Loucy (cell line): ENCODE data around the gene PCED1B.

Experiments
- H2AFZ ChIP-seq: fragments of 200-600 bp; sonication (generic); 2 replicates; pipeline ENCODE4 v1.6.0; 2016; ENCODE audit warnings: antibody characterized with exemption, mild to moderate bottlenecking, low read length, moderate library complexity
- H3F3A ChIP-seq: fragments of 200-600 bp; 2 replicates; pipeline ENCODE4 v1.6.0; 2016; ENCODE audit warnings: antibody characterized with exemption, low read depth, mild to moderate bottlenecking
- H3K27me3 ChIP-seq: fragments of 200-600 bp; sonication (generic); 2 replicates; pipeline ENCODE4 v1.6.1; 2014; ENCODE audit warnings: low read length, mild to moderate bottlenecking; ENCODE audit not compliant: insufficient read depth, poor library complexity, severe bottlenecking
- H3K36me3 ChIP-seq: fragments of 200-600 bp; sonication (generic); 2 replicates; pipeline ENCODE4 v1.6.1; 2016; ENCODE audit warnings: low read length; ENCODE audit not compliant: insufficient read depth
- H3K4me1 ChIP-seq: fragments of 200-600 bp; sonication (generic); 2 replicates; pipeline ENCODE4 v1.5.1; 2014; ENCODE audit warnings: low read length, mild to moderate bottlenecking; ENCODE audit not compliant: insufficient read depth, poor library complexity, severe bottlenecking
- H3K4me2 ChIP-seq: fragments of 200-600 bp; sonication (generic); 2 replicates; pipeline ENCODE4 v1.6.0; 2014; ENCODE audit warnings: antibody characterized with exemption, low read length, low read depth, mild to moderate bottlenecking; ENCODE audit not compliant: poor library complexity, severe bottlenecking
- H3K4me3 ChIP-seq: fragments of 200-600 bp; sonication (generic); 2 replicates; pipeline ENCODE4 v1.5.1; 2014; ENCODE audit warnings: low read length, mild to moderate bottlenecking, mixed read lengths; ENCODE audit not compliant: poor library complexity, severe bottlenecking
- H3K79me2 ChIP-seq: fragments of 200-600 bp; sonication (generic); 2 replicates; pipeline ENCODE4 v1.6.1; 2014; ENCODE audit warnings: low read length; ENCODE audit not compliant: insufficient read depth
- H3K9ac ChIP-seq: fragments of 200-600 bp; sonication (generic); 2 replicates; pipeline ENCODE4 v1.6.0; 2014; ENCODE audit warnings: mild to moderate bottlenecking, low read depth, low read length, moderate library complexity; ENCODE audit not compliant: poor library complexity, severe bottlenecking
- H3K9me2 ChIP-seq: fragments of 200-600 bp; sonication (generic); replicated peaks from 2 replicates; pipeline ENCODE4 v1.6.1; 2016; ENCODE audit warnings: low read depth, low read length, mixed read lengths
- H3K9me3 ChIP-seq: fragments of 200-600 bp; sonication (generic); 2 replicates; pipeline ENCODE4 v1.6.1; 2014; ENCODE audit warnings: mild to moderate bottlenecking, antibody characterized with exemption, low read length, low read depth; ENCODE audit not compliant: insufficient read depth
- H4K20me1 ChIP-seq: fragments of 200-600 bp; sonication (generic); 2 replicates; pipeline ENCODE4 v1.6.0; 2014; ENCODE audit warnings: antibody characterized with exemption, low read length, mild to moderate bottlenecking; ENCODE audit not compliant: insufficient read depth, poor library complexity, severe bottlenecking
- EZH2phosphoT487 ChIP-seq: fragments of 200-600 bp; IDR thresholded peaks from 2 replicates; pipeline ENCODE4 v1.6.1; 2018; ENCODE audit warnings: antibody characterized with exemption, mild to moderate bottlenecking, moderate library complexity, borderline replicate concordance
- TF ChIP-seq, protein P1 (sequence below): fragments of 200-600 bp; sonication (generic); conservative IDR thresholded peaks from 2 replicates; pipeline ENCODE4 v1.5.1; 2014; ENCODE audit warnings: mild to moderate bottlenecking, antibody characterized with exemption, low read length

PCED1B gene

DNA sequence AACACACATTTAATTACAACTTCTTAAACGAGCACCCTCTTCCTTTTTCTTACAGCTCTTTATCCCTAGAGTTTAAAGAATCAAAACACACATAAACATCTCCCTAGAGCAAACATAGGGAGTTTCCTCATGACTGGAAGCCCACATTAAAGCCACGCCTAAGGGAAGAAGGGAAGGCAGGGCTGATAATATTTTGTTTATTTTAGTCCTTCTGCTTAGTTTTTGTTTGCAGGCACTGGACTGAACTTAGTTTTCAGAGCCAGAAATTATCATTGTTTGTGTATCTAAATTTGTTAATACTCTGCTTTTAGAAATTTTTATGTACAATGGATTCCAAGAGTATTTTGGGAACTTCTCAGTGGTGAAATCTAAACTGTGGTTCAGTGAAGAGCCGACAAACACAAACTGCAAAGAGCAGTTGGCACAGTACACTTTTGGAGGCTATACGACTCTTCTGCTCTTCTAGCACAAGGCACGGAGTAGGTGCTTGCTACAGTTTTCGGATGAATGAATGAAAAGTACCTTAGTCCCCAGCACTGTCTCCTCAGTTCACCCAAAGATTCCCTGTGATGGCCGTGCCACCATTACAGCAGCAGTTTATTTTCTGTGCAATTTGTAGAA, 18.0 kb downstream of the PCED1B start:
- no peaks in the 10 kb centered on the region for H3K79me2 ChIP-seq
- no peak overlapping the region for H3K4me3 ChIP-seq
- H3K4me2 ChIP-seq: no peak overlapping the region
- no peaks in the 10 kb centered on the region for H3K27me3 ChIP-seq
- no peak overlapping the region for H2AFZ ChIP-seq
- H3K4me1 ChIP-seq: peaks cover 7% of the 10 kb centered on the region
- no peaks in the 10 kb centered on the region for H3K36me3 ChIP-seq
- H3K9ac ChIP-seq: no peak overlapping the region
- TF ChIP-seq EZH2phosphoT487: no peak
- TF ChIP-seq, protein P1, sequence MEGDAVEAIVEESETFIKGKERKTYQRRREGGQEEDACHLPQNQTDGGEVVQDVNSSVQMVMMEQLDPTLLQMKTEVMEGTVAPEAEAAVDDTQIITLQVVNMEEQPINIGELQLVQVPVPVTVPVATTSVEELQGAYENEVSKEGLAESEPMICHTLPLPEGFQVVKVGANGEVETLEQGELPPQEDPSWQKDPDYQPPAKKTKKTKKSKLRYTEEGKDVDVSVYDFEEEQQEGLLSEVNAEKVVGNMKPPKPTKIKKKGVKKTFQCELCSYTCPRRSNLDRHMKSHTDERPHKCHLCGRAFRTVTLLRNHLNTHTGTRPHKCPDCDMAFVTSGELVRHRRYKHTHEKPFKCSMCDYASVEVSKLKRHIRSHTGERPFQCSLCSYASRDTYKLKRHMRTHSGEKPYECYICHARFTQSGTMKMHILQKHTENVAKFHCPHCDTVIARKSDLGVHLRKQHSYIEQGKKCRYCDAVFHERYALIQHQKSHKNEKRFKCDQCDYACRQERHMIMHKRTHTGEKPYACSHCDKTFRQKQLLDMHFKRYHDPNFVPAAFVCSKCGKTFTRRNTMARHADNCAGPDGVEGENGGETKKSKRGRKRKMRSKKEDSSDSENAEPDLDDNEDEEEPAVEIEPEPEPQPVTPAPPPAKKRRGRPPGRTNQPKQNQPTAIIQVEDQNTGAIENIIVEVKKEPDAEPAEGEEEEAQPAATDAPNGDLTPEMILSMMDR: no peak
- no peaks in the 10 kb centered on the region for H3F3A ChIP-seq
- no peaks in the 10 kb centered on the region for H3K9me2 ChIP-seq
- no peaks in the 10 kb centered on the region for H4K20me1 ChIP-seq
- H3K9me3 ChIP-seq: no peaks in the 10 kb centered on the region

DNA sequence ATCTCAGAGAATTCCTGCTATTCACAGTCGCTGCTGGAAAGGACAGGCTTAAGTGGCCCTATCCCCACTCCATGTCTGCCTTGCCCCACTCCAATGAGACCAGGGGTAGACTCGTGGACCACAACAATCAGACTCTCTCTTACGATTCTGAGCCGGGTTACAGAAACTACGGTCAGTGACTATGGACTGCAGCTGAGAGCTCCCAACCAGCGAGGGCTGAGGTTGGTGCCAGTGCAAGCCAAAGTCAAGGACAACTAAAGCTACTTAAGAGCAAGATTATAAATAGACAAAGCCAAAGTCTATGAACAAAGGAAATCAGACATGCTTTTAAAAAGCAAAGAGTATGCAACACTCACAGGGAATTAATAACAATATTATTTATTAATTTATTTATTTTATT, 18.7 kb downstream of the PCED1B start:
- Histone ChIP-seq H3K4me1 (peaks cover 7% of the 10 kb centered on the region), H3F3A (no peaks in the 10 kb centered on the region), H3K9me2 (no peaks in the 10 kb centered on the region), H3K27me3 (no peaks in the 10 kb centered on the region), H3K9ac (no peak overlapping the region), H3K79me2 (no peaks in the 10 kb centered on the region), H4K20me1 (no peaks in the 10 kb centered on the region), H3K4me3 (no peak overlapping the region), H3K36me3 (no peaks in the 10 kb centered on the region), H3K4me2 (no peak overlapping the region), H3K9me3 (no peaks in the 10 kb centered on the region), H2AFZ (no peak overlapping the region)
- TF ChIP-seq, protein P1: no peak
- no peak for TF ChIP-seq EZH2phosphoT487

DNA sequence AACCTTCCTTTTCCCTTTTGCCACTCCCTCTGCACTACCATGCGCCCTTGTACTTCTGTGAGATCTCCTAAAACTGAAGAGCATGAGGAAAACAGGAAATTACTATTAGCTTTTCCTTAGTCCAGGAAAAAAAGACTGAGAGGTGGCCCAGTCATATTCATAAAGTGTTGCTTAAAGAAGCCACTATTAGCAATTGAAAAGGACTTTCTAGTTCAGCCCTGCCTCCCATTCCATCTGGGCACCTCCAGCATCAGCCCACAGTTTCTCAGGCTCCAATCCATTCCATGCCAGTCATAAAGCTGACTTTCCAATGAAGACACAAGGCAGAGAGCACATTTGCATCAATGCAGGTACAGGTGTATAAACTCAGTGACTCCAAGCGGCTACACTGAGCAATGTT, 20.2 kb downstream of the PCED1B start:
- Histone ChIP-seq H3K27me3 (no peaks in the 10 kb centered on the region), H3K36me3 (no peaks in the 10 kb centered on the region), H3F3A (no peaks in the 10 kb centered on the region), H3K79me2 (no peaks in the 10 kb centered on the region), H3K9me3 (no peaks in the 10 kb centered on the region), H3K9ac (no peak overlapping the region), H3K4me2 (no peak overlapping the region), H4K20me1 (no peaks in the 10 kb centered on the region), H3K4me3 (no peak overlapping the region), H3K4me1 (peaks cover 7% of the 10 kb centered on the region), H3K9me2 (no peaks in the 10 kb centered on the region), H2AFZ (no peak overlapping the region)
- TF ChIP-seq, protein P1: no peak
- no peak for TF ChIP-seq EZH2phosphoT487
